Caco-2 (cell line): ENCODE data around the gene SYT6. TPM values are rescaled to one million over a fixed set of nuclear protein-coding genes. Genes with fewer than 3 reads are reported as not detected.

Source experiments
- BruUV-seq: library from RNA; stranded (reverse); fragments of 400-500 nt; replicated peaks from 2 replicates; lab custom pipeline; 2021; lab: Mats Ljungman, UMichigan
- CTCF ChIA-PET: fragments of 300-600 bp; sonication (Branson Sonifier 250); formaldehyde crosslinking; loops from one replicate; lab custom pipeline; 2022; ENCODE audit warnings: antibody characterized with exemption; lab: Charles Lee
- POLR2A ChIA-PET: fragments of 300-600 bp; sonication (Branson Sonifier 250); formaldehyde crosslinking; loops from one replicate; lab custom pipeline; 2022; ENCODE audit warnings: antibody characterized with exemption; lab: Charles Lee
- DNase-seq, 2 experiments: peaks; one replicate each; pipeline versions ENCODE4 v3.0.0 to v3.0.0-alpha.2; 2020 to 2022
- H3K27me3 ChIP-seq: replicated peaks from 2 replicates; pipeline ENCODE4 v1.6.0; 2011; ENCODE audit warnings: low read length; ENCODE audit not compliant: control insufficient read depth, insufficient read depth
- H3K36me3 ChIP-seq: 2 replicates; pipeline ENCODE4 v1.5.1; 2011; ENCODE audit warnings: low read length; ENCODE audit not compliant: control insufficient read depth, insufficient read depth
- H3K4me1 ChIP-seq: fragments of 250-450 bp; sonication (Bioruptor Pico); 2 replicates; pipeline ENCODE4 v1.5.1; 2020; ENCODE audit warnings: mild to moderate bottlenecking
- H3K4me3 ChIP-seq: 2 replicates; pipeline ENCODE4 v1.5.1; 2011; ENCODE audit warnings: low read depth, mild to moderate bottlenecking, control low read depth, low read length
- H3K9me3 ChIP-seq: fragments of 250-450 bp; sonication (Bioruptor Pico); 2 replicates; pipeline ENCODE4 v1.5.1; 2020; ENCODE audit warnings: mild to moderate bottlenecking, moderate library complexity
- H3K27ac Mint-ChIP-seq: one replicate; pipeline ENCODE4 v1.8.0; 2022; ENCODE audit warnings: mixed read lengths; ENCODE audit not compliant: unreplicated experiment
- H3K27me3 Mint-ChIP-seq: one replicate; pipeline ENCODE4 v1.8.0; 2022; ENCODE audit warnings: mixed read lengths; ENCODE audit not compliant: insufficient read depth, unreplicated experiment
- H3K36me3 Mint-ChIP-seq: one replicate; pipeline ENCODE4 v1.8.0; 2022; ENCODE audit warnings: mild to moderate bottlenecking, mixed read lengths; ENCODE audit not compliant: insufficient read depth, unreplicated experiment
- H3K4me1 Mint-ChIP-seq: one replicate; pipeline ENCODE4 v1.8.0; 2022; ENCODE audit warnings: low read depth, mixed read lengths; ENCODE audit not compliant: unreplicated experiment
- H3K4me3 Mint-ChIP-seq: one replicate; pipeline ENCODE4 v1.8.0; 2022; ENCODE audit warnings: mild to moderate bottlenecking, moderate library complexity, mixed read lengths; ENCODE audit not compliant: unreplicated experiment
- H3K9me3 Mint-ChIP-seq: one replicate; pipeline ENCODE4 v1.8.0; 2022; ENCODE audit warnings: mixed read lengths; ENCODE audit not compliant: unreplicated experiment
- intact Hi-C: fragments of 100-400 bp; cut with micrococcal nuclease; formaldehyde crosslinking; loops from one replicate; pipeline ENCODE4 v1.10.0; 2022; ENCODE audit not compliant: unreplicated experiment
- total RNA-seq: library from RNA; stranded (reverse); gene quantifications from 2 replicates; pipeline ENCODE4 v1.2.3, GENCODE V29; 2022
- TF ChIP-seq, protein P1 (sequence below), 2 experiments: fragments of 200-600 bp in 1 of 2; IDR thresholded peaks; 1 replicate in 1 of 2; 2 replicates in 1 of 2; pipeline versions ENCODE4 v1.5.1 to v1.8.0; 2011 to 2022; ENCODE audit warnings: antibody characterized with exemption in 1 of 2, control low read depth in 1 of 2, inconsistent platforms in 1 of 2, low read depth in 1 of 2, low read length in 1 of 2, mild to moderate bottlenecking in 1 of 2, moderate library complexity in 1 of 2; ENCODE audit not compliant: insufficient read depth in 1 of 2, severe bottlenecking in 1 of 2, unreplicated experiment in 1 of 2

Gene SYT6
- total RNA-seq, 1 experiment from 2014 or later = 0.32 TPM

DNA sequence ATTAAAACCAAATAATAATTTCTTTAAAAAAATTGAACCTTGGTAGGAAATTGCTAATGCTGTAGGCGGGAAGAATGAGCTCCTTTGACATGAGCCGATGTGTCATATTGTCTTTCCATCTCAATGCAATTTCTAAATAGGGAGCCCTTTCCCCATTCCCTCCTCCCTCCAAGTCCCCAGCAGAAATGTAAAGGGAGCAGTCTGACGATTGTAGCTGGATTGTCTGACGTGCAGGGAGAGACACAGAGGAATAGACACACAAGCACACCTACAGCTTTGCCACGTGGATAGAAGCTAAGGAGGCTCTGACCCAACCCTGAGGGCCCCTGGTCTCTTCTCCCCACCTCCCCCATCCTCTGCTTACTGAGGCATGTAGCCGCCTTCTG, 3.6 kb upstream of the SYT6 start:
- no peaks in the 10 kb centered on the region for H3K9me3 ChIP-seq
- POLR2A ChIA-PET = no interaction called here
- Mint-ChIP-seq H3K4me1 (no peaks in the 10 kb centered on the region), H3K36me3 (no peaks in the 10 kb centered on the region), H3K27me3 (peaks cover 24% of the 10 kb centered on the region), H3K27ac (no peak overlapping the region), H3K4me3 (no peak overlapping the region), H3K9me3 (no peaks in the 10 kb centered on the region)
- TF ChIP-seq, protein P1, sequence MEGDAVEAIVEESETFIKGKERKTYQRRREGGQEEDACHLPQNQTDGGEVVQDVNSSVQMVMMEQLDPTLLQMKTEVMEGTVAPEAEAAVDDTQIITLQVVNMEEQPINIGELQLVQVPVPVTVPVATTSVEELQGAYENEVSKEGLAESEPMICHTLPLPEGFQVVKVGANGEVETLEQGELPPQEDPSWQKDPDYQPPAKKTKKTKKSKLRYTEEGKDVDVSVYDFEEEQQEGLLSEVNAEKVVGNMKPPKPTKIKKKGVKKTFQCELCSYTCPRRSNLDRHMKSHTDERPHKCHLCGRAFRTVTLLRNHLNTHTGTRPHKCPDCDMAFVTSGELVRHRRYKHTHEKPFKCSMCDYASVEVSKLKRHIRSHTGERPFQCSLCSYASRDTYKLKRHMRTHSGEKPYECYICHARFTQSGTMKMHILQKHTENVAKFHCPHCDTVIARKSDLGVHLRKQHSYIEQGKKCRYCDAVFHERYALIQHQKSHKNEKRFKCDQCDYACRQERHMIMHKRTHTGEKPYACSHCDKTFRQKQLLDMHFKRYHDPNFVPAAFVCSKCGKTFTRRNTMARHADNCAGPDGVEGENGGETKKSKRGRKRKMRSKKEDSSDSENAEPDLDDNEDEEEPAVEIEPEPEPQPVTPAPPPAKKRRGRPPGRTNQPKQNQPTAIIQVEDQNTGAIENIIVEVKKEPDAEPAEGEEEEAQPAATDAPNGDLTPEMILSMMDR (IDR thresholded peaks at IDR 0.05; ENCODE audit: insufficient read depth in 1 of 2, low read depth in 1 of 2, low read length in 1 of 2, severe bottlenecking in 1 of 2, unreplicated experiment in 1 of 2) = no peak
- no peak overlapping the region for H3K4me3 ChIP-seq
- no peak for DNase-seq
- intact Hi-C loops = no loop called here
- H3K36me3 ChIP-seq = no peaks in the 10 kb centered on the region
- CTCF ChIA-PET = no interaction called here
- H3K27me3 ChIP-seq = no peaks in the 10 kb centered on the region; the same call in 1 of the 2 replicates
- H3K4me1 ChIP-seq = no peaks in the 10 kb centered on the region
- no TSS peak for BruUV-seq

DNA sequence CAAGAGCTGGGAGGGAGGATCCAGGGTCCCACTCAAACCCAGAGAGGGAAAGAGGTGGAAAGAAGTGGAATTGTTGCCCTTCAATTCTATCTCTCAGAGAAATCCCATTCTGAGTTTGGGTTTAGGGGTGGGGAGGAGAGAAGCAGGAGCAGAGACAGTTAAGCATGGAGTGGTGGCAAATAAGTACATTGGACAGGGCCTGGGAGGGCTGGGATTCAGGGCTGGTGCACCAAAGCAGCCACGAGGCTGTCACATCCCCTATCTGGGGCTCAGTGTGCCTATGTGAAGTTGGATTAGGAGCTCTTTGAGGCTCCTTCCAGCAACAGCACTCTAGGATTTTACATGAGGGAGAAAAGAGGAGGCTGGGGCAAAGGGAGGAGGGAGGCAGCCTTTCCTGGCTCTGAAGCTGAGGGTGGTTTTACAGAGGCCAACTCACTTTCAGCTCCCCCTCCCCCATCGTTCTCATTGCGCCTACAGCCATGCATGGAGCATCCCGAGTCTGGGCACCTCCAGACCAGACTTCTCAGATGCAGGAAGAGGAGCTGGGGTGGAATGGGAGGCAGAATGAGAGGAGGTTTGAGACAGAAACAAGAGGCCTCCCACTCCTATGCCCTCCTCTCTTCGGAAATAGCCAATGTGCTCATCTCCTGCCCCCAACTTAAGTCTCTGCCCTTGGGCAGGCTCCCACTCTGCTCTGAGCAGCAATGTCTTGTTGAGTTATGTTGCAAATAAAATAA, 3.0 kb upstream of the SYT6 start:
- Histone ChIP-seq H3K4me1 (no peaks in the 10 kb centered on the region), H3K9me3 (no peaks in the 10 kb centered on the region), H3K36me3 (no peaks in the 10 kb centered on the region), H3K4me3 (no peak overlapping the region), H3K27me3 (no peaks in the 10 kb centered on the region; the same call in 1 of the 2 replicates)
- H3K4me3 Mint-ChIP-seq = no peak overlapping the region
- no peak overlapping the region for H3K27ac Mint-ChIP-seq
- DNase-seq = no peak
- no TSS peak for BruUV-seq
- H3K9me3 Mint-ChIP-seq = no peaks in the 10 kb centered on the region
- no peaks in the 10 kb centered on the region for H3K36me3 Mint-ChIP-seq
- H3K4me1 Mint-ChIP-seq = no peaks in the 10 kb centered on the region
- TF ChIP-seq, protein P1 (IDR thresholded peaks at IDR 0.05; ENCODE audit: insufficient read depth in 1 of 2, low read depth in 1 of 2, low read length in 1 of 2, severe bottlenecking in 1 of 2, unreplicated experiment in 1 of 2) = no peak
- H3K27me3 Mint-ChIP-seq = peaks cover 24% of the 10 kb centered on the region
- POLR2A ChIA-PET = no interaction called here
- CTCF ChIA-PET = no interaction called here
- intact Hi-C loops = no loop called here

DNA sequence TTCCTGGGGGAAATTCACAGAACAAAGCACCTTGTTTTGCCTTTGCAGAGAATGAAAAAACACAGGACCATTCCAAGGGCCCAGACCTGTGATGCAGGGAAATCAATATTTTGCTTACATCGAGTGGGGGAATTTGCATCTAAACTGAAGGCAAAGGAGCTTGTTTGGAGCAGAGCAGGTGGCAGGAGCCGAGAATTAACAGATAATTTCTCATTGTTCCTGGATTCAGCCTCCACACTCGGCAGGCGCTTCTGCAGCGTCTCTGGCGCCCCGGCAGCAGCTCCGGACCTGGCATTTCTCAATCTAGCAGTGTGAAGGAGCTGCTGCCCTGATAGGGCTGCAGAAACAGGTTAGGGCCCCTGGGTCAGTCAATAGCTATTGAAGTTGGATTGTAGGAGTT, 2.0 kb upstream of the SYT6 start:
- CTCF ChIA-PET = no interaction called here
- Histone ChIP-seq H3K36me3 (no peaks in the 10 kb centered on the region), H3K4me3 (no peak overlapping the region), H3K27me3 (no peaks in the 10 kb centered on the region; the same call in 1 of the 2 replicates), H3K4me1 (no peaks in the 10 kb centered on the region), H3K9me3 (no peaks in the 10 kb centered on the region)
- DNase-seq = no peak
- intact Hi-C loops = no loop called here
- POLR2A ChIA-PET = no interaction called here
- TF ChIP-seq, protein P1 (IDR thresholded peaks at IDR 0.05; ENCODE audit: insufficient read depth in 1 of 2, low read depth in 1 of 2, low read length in 1 of 2, severe bottlenecking in 1 of 2, unreplicated experiment in 1 of 2) = no peak
- no peak overlapping the region for H3K4me3 Mint-ChIP-seq
- H3K27ac Mint-ChIP-seq = no peak overlapping the region
- H3K27me3 Mint-ChIP-seq = peaks cover 15% of the 10 kb centered on the region
- BruUV-seq = no TSS peak
- H3K4me1 Mint-ChIP-seq = no peaks in the 10 kb centered on the region
- no peaks in the 10 kb centered on the region for H3K36me3 Mint-ChIP-seq
- H3K9me3 Mint-ChIP-seq = no peaks in the 10 kb centered on the region
